ENCODE measurements around the gene VIPAS39.

The VIPAS39 gene

GRCh38 chr14:77482422-77482821, 25.0 kb upstream of the VIPAS39 start:
- no peaks in the 10 kb centered on the region for H3K4me1 ChIP-seq (ENCODE audit: insufficient read depth, insufficient read length)
- H3K27me3 ChIP-seq (ENCODE audit: insufficient read depth, insufficient read length) = no peaks in the 10 kb centered on the region
- H3K9me3 ChIP-seq (ENCODE audit: insufficient read depth, low read length) = no peaks in the 10 kb centered on the region
- no peak overlapping the region for H3K9ac ChIP-seq (ENCODE audit: insufficient read length, low read depth)
- H3K36me3 ChIP-seq (ENCODE audit: insufficient read depth, insufficient read length, low read length) = no peaks in the 10 kb centered on the region
- no peak for DNase-seq (ENCODE audit: low read depth, low spot score)
- H3K4me3 ChIP-seq (ENCODE audit: insufficient read length, low read depth) = no peak overlapping the region
- TF ChIP-seq SUZ12 (IDR thresholded peaks at IDR 0.05; ENCODE audit: extremely low read depth, insufficient read depth, insufficient read length) (no peak), ZNF274 (IDR thresholded peaks at IDR 0.05; ENCODE audit: low read depth, low read length) (no peak), YY1 (IDR thresholded peaks at IDR 0.05; ENCODE audit: insufficient read depth, insufficient read length) (no peak)

GRCh38 chr14:77478796-77479195, 21.4 kb upstream of the VIPAS39 start:
- Histone ChIP-seq H3K9me3 (ENCODE audit: insufficient read depth, low read length) (no peaks in the 10 kb centered on the region), H3K27me3 (ENCODE audit: insufficient read depth, insufficient read length) (no peaks in the 10 kb centered on the region), H3K9ac (ENCODE audit: insufficient read length, low read depth) (no peak overlapping the region), H3K4me1 (ENCODE audit: insufficient read depth, insufficient read length) (peaks cover 5% of the 10 kb centered on the region), H3K4me3 (ENCODE audit: insufficient read length, low read depth) (no peak overlapping the region), H3K36me3 (ENCODE audit: insufficient read depth, insufficient read length, low read length) (no peaks in the 10 kb centered on the region)
- TF ChIP-seq ZNF274 (IDR thresholded peaks at IDR 0.05; ENCODE audit: low read depth, low read length) = no peak
- no peak for TF ChIP-seq SUZ12 (IDR thresholded peaks at IDR 0.05; ENCODE audit: extremely low read depth, insufficient read depth, insufficient read length)
- no peak for TF ChIP-seq YY1 (IDR thresholded peaks at IDR 0.05; ENCODE audit: insufficient read depth, insufficient read length)
- DNase-seq (ENCODE audit: low read depth, low spot score) = no peak

- H3K4me3 ChIP-seq (ENCODE audit: insufficient read length, low read depth) = no peak overlapping the region
- no peak for DNase-seq (ENCODE audit: low read depth, low spot score)
- TF ChIP-seq YY1 (IDR thresholded peaks at IDR 0.05; ENCODE audit: insufficient read depth, insufficient read length) = no peak
- TF ChIP-seq SUZ12 (IDR thresholded peaks at IDR 0.05; ENCODE audit: extremely low read depth, insufficient read depth, insufficient read length) = no peak
- TF ChIP-seq ZNF274 (IDR thresholded peaks at IDR 0.05; ENCODE audit: low read depth, low read length) = no peak
- H3K4me1 ChIP-seq (ENCODE audit: insufficient read depth, insufficient read length) = peaks cover 5% of the 10 kb centered on the region
- H3K36me3 ChIP-seq (ENCODE audit: insufficient read depth, insufficient read length, low read length) = no peaks in the 10 kb centered on the region
- H3K9ac ChIP-seq (ENCODE audit: insufficient read length, low read depth) = no peak overlapping the region
- no peaks in the 10 kb centered on the region for H3K27me3 ChIP-seq (ENCODE audit: insufficient read depth, insufficient read length)
- H3K9me3 ChIP-seq (ENCODE audit: insufficient read depth, low read length) = no peaks in the 10 kb centered on the region
Observed at GRCh38 chr14:77478029-77478428, 20.6 kb upstream of the VIPAS39 start.

GRCh38 chr14:77475432-77476115, 18.2 kb upstream of the VIPAS39 start:
- TF ChIP-seq SUZ12 (IDR thresholded peaks at IDR 0.05; ENCODE audit: extremely low read depth, insufficient read depth, insufficient read length) = no peak
- no peak for TF ChIP-seq YY1 (IDR thresholded peaks at IDR 0.05; ENCODE audit: insufficient read depth, insufficient read length)
- TF ChIP-seq ZNF274 (IDR thresholded peaks at IDR 0.05; ENCODE audit: low read depth, low read length) = no peak
- H3K27me3 ChIP-seq (ENCODE audit: insufficient read depth, insufficient read length) = no peaks in the 10 kb centered on the region
- peaks cover 5% of the 10 kb centered on the region for H3K4me1 ChIP-seq (ENCODE audit: insufficient read depth, insufficient read length)
- no peaks in the 10 kb centered on the region for H3K9me3 ChIP-seq (ENCODE audit: insufficient read depth, low read length)
- no peak for DNase-seq (ENCODE audit: low read depth, low spot score)
- no peak overlapping the region for H3K9ac ChIP-seq (ENCODE audit: insufficient read length, low read depth)
- no peaks in the 10 kb centered on the region for H3K36me3 ChIP-seq (ENCODE audit: insufficient read depth, insufficient read length, low read length)
- H3K4me3 ChIP-seq (ENCODE audit: insufficient read length, low read depth) = no peak overlapping the region

GRCh38 chr14:77474479-77475177, 17.2 kb upstream of the VIPAS39 start:
- no peak for TF ChIP-seq SUZ12 (IDR thresholded peaks at IDR 0.05; ENCODE audit: extremely low read depth, insufficient read depth, insufficient read length)
- TF ChIP-seq ZNF274 (IDR thresholded peaks at IDR 0.05; ENCODE audit: low read depth, low read length) = no peak
- no peak for TF ChIP-seq YY1 (IDR thresholded peaks at IDR 0.05; ENCODE audit: insufficient read depth, insufficient read length)
- DNase-seq (ENCODE audit: low read depth, low spot score) = no peak

GRCh38 chr14:77473921-77474320, 16.5 kb upstream of the VIPAS39 start:
- Histone ChIP-seq H3K27me3 (ENCODE audit: insufficient read depth, insufficient read length) (no peaks in the 10 kb centered on the region), H3K4me3 (ENCODE audit: insufficient read length, low read depth) (no peak overlapping the region), H3K4me1 (ENCODE audit: insufficient read depth, insufficient read length) (peaks cover 5% of the 10 kb centered on the region), H3K9me3 (ENCODE audit: insufficient read depth, low read length) (no peaks in the 10 kb centered on the region), H3K9ac (ENCODE audit: insufficient read length, low read depth) (no peak overlapping the region), H3K36me3 (ENCODE audit: insufficient read depth, insufficient read length, low read length) (peaks cover 13% of the 10 kb centered on the region)
- no peak for DNase-seq (ENCODE audit: low read depth, low spot score)
- TF ChIP-seq SUZ12 (IDR thresholded peaks at IDR 0.05; ENCODE audit: extremely low read depth, insufficient read depth, insufficient read length) = no peak
- no peak for TF ChIP-seq YY1 (IDR thresholded peaks at IDR 0.05; ENCODE audit: insufficient read depth, insufficient read length)
- no peak for TF ChIP-seq ZNF274 (IDR thresholded peaks at IDR 0.05; ENCODE audit: low read depth, low read length)

More at GRCh38 chr14:77474479-77475177, 17.2 kb upstream of the VIPAS39 start:
- peaks cover 7% of the 10 kb centered on the region for H3K36me3 ChIP-seq (ENCODE audit: insufficient read depth, insufficient read length, low read length)
- H3K4me1 ChIP-seq (ENCODE audit: insufficient read depth, insufficient read length) = peaks cover 5% of the 10 kb centered on the region
- H3K9ac ChIP-seq (ENCODE audit: insufficient read length, low read depth) = no peak overlapping the region
- H3K9me3 ChIP-seq (ENCODE audit: insufficient read depth, low read length) = no peaks in the 10 kb centered on the region
- no peak overlapping the region for H3K4me3 ChIP-seq (ENCODE audit: insufficient read length, low read depth)
- no peaks in the 10 kb centered on the region for H3K27me3 ChIP-seq (ENCODE audit: insufficient read depth, insufficient read length)

GRCh38 chr14:77470224-77470870, 12.9 kb upstream of the VIPAS39 start:
- Histone ChIP-seq H3K9ac (ENCODE audit: insufficient read length, low read depth) (no peak overlapping the region), H3K27me3 (ENCODE audit: insufficient read depth, insufficient read length) (no peaks in the 10 kb centered on the region), H3K4me3 (ENCODE audit: insufficient read length, low read depth) (no peak overlapping the region), H3K4me1 (ENCODE audit: insufficient read depth, insufficient read length) (peaks cover 5% of the 10 kb centered on the region), H3K36me3 (ENCODE audit: insufficient read depth, insufficient read length, low read length) (peaks cover 46% of the 10 kb centered on the region), H3K9me3 (ENCODE audit: insufficient read depth, low read length) (no peaks in the 10 kb centered on the region)
- DNase-seq (ENCODE audit: low read depth, low spot score) = no peak
- TF ChIP-seq SUZ12 (IDR thresholded peaks at IDR 0.05; ENCODE audit: extremely low read depth, insufficient read depth, insufficient read length) (no peak), YY1 (IDR thresholded peaks at IDR 0.05; ENCODE audit: insufficient read depth, insufficient read length) (no peak), ZNF274 (IDR thresholded peaks at IDR 0.05; ENCODE audit: low read depth, low read length) (no peak)
